ENCODE results near the gene ACE.

Gene ACE

GRCh38 chr17:63445954-63446752 is 30.7 kb upstream of the ACE start, which contains the start of gene CYB561:
Gene CYB561, minus strand, starts transcription at chr17:63446306. Its CDS starts 8,759 bp downstream, at chr17:63437547.
- peaks cover 27% of the 10 kb centered on the region for H3K4me1 Mint-ChIP-seq
- H3K27ac Mint-ChIP-seq = peak within 1 kb of the TSS; percentile 88 to 96 (median 93)
- TF ChIP-seq, protein P1, sequence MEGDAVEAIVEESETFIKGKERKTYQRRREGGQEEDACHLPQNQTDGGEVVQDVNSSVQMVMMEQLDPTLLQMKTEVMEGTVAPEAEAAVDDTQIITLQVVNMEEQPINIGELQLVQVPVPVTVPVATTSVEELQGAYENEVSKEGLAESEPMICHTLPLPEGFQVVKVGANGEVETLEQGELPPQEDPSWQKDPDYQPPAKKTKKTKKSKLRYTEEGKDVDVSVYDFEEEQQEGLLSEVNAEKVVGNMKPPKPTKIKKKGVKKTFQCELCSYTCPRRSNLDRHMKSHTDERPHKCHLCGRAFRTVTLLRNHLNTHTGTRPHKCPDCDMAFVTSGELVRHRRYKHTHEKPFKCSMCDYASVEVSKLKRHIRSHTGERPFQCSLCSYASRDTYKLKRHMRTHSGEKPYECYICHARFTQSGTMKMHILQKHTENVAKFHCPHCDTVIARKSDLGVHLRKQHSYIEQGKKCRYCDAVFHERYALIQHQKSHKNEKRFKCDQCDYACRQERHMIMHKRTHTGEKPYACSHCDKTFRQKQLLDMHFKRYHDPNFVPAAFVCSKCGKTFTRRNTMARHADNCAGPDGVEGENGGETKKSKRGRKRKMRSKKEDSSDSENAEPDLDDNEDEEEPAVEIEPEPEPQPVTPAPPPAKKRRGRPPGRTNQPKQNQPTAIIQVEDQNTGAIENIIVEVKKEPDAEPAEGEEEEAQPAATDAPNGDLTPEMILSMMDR (IDR thresholded peaks at IDR 0.05; ENCODE audit: unreplicated experiment in 3 of 3) = peak; percentile 65 to 71 (median 70)
- H3K36me3 Mint-ChIP-seq (ENCODE audit: low read depth) = no peaks in the 10 kb centered on the region
- no peaks in the 10 kb centered on the region for H3K9me3 Mint-ChIP-seq
- peak within 1 kb of the TSS; percentile 80 to 82 (median 82) for H3K4me3 Mint-ChIP-seq
- H3K27me3 Mint-ChIP-seq (ENCODE audit: low read depth) = peaks cover 20% of the 10 kb centered on the region

GRCh38 chr17:63446753-63447470 is 29.9 kb upstream of the ACE start:
- TF ChIP-seq, protein P1 (IDR thresholded peaks at IDR 0.05; ENCODE audit: unreplicated experiment in 3 of 3) = no peak
- Mint-ChIP-seq H3K36me3 (ENCODE audit: low read depth) (no peaks in the 10 kb centered on the region), H3K27ac (peak overlapping the region; percentile 88 to 96 (median 93)), H3K4me1 (peaks cover 30% of the 10 kb centered on the region), H3K9me3 (no peaks in the 10 kb centered on the region), H3K27me3 (ENCODE audit: low read depth) (peaks cover 20% of the 10 kb centered on the region), H3K4me3 (peak overlapping the region; percentile 48 to 68 (median 65))

- H3K36me3 Mint-ChIP-seq (ENCODE audit: low read depth) = no peaks in the 10 kb centered on the region
- H3K4me1 Mint-ChIP-seq = peaks cover 32% of the 10 kb centered on the region
- H3K9me3 Mint-ChIP-seq = no peaks in the 10 kb centered on the region
- H3K27ac Mint-ChIP-seq = peak overlapping the region; percentile 88 to 96 (median 93)
- TF ChIP-seq, protein P1 (IDR thresholded peaks at IDR 0.05; ENCODE audit: unreplicated experiment in 3 of 3) = no peak
- H3K27me3 Mint-ChIP-seq (ENCODE audit: low read depth) = peaks cover 20% of the 10 kb centered on the region
- H3K4me3 Mint-ChIP-seq = peak overlapping the region; percentile 48 to 68 (median 65)
Observed at GRCh38 chr17:63447471-63448009, 29.3 kb upstream of the ACE start.

DNA sequence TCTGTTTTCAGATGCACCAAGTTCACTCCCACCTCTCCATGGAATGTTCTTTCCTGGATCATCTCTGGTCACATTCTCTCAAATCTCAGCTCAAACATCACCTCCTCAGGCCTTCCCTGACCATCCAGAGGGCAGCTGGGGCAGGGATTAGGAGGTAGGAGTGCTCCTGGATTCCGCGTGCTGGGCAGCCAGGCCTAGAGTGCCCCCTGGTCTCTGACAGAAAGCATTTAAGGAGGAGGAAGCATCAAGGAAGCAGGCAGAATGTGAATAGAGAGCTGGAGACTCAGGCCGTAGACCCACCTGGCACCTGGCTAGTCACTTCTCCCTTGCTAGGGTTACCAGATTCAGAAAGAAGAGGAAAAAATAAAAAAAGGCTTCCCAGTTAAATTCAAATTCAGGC is 28.2 kb upstream of the ACE start:
- Mint-ChIP-seq H3K4me3 (peak overlapping the region; percentile 51 to 76 (median 71)), H3K4me1 (peaks cover 32% of the 10 kb centered on the region), H3K27ac (peak overlapping the region; percentile 88 to 96 (median 88)), H3K9me3 (no peaks in the 10 kb centered on the region), H3K27me3 (ENCODE audit: low read depth) (peaks cover 20% of the 10 kb centered on the region), H3K36me3 (ENCODE audit: low read depth) (no peaks in the 10 kb centered on the region)
- TF ChIP-seq, protein P1 (IDR thresholded peaks at IDR 0.05; ENCODE audit: unreplicated experiment in 3 of 3) = no peak

DNA sequence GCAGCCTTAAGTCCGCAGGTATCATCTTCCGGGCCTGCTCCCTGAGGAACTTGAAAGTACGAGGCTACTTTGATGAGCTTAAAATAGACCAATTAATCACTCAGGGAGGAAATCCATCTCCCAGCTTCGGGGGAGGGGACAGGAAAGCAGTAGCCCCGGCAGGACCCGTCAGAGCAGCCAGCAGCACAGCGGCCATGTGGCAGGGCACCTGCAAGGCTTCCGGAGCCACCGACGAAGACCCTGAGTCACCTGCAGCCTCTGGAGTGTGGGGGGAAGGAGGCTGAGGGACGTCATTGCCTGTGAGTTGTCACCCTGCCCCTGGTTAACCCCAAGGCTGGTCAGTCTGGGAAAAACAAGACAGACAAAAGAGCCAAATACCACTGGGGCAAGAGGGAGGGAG is 26.3 kb upstream of the ACE start:
- Mint-ChIP-seq H3K27ac (no peak overlapping the region), H3K36me3 (ENCODE audit: low read depth) (peaks cover 3% of the 10 kb centered on the region), H3K4me1 (peaks cover 26% of the 10 kb centered on the region), H3K27me3 (ENCODE audit: low read depth) (peaks cover 17% of the 10 kb centered on the region), H3K9me3 (peaks cover 3% of the 10 kb centered on the region), H3K4me3 (no peak overlapping the region)
- TF ChIP-seq, protein P1 (IDR thresholded peaks at IDR 0.05; ENCODE audit: unreplicated experiment in 3 of 3) = no peak
